HG03469 (cell line): Measurements from ENCODE around the gene PRKG1.

Experiments used
- ATAC-seq: cut with Tn5 transposase; IDR thresholded peaks from one replicate; pipeline ENCODE4 v1.9.1; 2021; ENCODE audit warnings: mild to moderate bottlenecking, moderate library complexity, moderate number of reproducible peaks; ENCODE audit not compliant: unreplicated experiment

The PRKG1 gene

GRCh38 chr10:51215951-51216834 is 141.9 kb downstream of the PRKG1 start:
- ATAC-seq, result no peak

GRCh38 chr10:51217505-51217904 is 143.2 kb downstream of the PRKG1 start:
- no peak for ATAC-seq

- no peak for ATAC-seq
Measured at GRCh38 chr10:51224671-51225161, 150.4 kb downstream of the PRKG1 start.

GRCh38 chr10:51227897-51228713 is 153.8 kb downstream of the PRKG1 start:
- no peak for ATAC-seq

GRCh38 chr10:51228714-51229100 is 154.4 kb downstream of the PRKG1 start:
- no peak for ATAC-seq

GRCh38 chr10:51230887-51231585 is 156.7 kb downstream of the PRKG1 start:
- ATAC-seq, result no peak

- no peak for ATAC-seq
Measured at GRCh38 chr10:51231754-51232153, 157.5 kb downstream of the PRKG1 start.

GRCh38 chr10:51233337-51234100 is 159.2 kb downstream of the PRKG1 start:
- no peak for ATAC-seq

- no peak for ATAC-seq
Measured at GRCh38 chr10:51235865-51236264, 161.6 kb downstream of the PRKG1 start.

GRCh38 chr10:51239006-51239405 is 164.7 kb downstream of the PRKG1 start:
- ATAC-seq, result no peak

- no peak for ATAC-seq
Measured at GRCh38 chr10:51241461-51241860, 167.2 kb downstream of the PRKG1 start.

- ATAC-seq, result no peak
Measured at GRCh38 chr10:51242393-51242792, 168.1 kb downstream of the PRKG1 start.

GRCh38 chr10:51244309-51244708 is 170.0 kb downstream of the PRKG1 start:
- ATAC-seq, result no peak

GRCh38 chr10:51244748-51245490 is 170.6 kb downstream of the PRKG1 start:
- no peak for ATAC-seq

GRCh38 chr10:51246156-51246555 is 171.9 kb downstream of the PRKG1 start:
- ATAC-seq, result no peak

GRCh38 chr10:51250278-51250920 is 176.1 kb downstream of the PRKG1 start:
- no peak for ATAC-seq

GRCh38 chr10:51251110-51251509 is 176.8 kb downstream of the PRKG1 start:
- no peak for ATAC-seq

- ATAC-seq, result no peak
Measured at GRCh38 chr10:51255381-51255780, 181.1 kb downstream of the PRKG1 start.
